C1 segment of cervical spinal cord (tissue), 14 donors: ENCODE data around the gene ITPKB.

ENCODE experiments used
- DNase-seq, 14 donors: peaks; one replicate each; lab custom pipeline; 2025; lab: John Stamatoyannopoulos, UW

ITPKB gene

DNA sequence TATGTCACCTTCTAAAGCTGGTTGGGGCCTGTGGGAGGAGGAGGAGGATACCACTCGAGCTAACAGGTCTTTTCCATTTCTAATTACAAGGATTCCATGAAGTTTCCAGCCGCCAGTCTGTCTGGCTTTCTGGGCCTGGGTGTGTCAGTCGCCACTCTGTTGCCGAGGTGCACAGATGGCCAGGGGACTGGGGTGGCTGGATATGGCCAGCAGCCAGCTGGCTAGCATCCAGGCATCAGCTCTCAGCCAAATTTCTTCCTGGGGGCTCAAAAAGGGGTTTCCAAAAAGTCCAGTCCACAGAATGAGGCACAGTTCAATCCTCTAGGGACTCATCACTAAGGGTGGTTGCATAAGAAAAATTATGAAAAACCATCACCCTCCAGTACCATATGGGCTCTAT is 32.4 kb downstream of the ITPKB start:
- DNase-seq, result peak in 1 of 14 donors; percentile 16

DNA sequence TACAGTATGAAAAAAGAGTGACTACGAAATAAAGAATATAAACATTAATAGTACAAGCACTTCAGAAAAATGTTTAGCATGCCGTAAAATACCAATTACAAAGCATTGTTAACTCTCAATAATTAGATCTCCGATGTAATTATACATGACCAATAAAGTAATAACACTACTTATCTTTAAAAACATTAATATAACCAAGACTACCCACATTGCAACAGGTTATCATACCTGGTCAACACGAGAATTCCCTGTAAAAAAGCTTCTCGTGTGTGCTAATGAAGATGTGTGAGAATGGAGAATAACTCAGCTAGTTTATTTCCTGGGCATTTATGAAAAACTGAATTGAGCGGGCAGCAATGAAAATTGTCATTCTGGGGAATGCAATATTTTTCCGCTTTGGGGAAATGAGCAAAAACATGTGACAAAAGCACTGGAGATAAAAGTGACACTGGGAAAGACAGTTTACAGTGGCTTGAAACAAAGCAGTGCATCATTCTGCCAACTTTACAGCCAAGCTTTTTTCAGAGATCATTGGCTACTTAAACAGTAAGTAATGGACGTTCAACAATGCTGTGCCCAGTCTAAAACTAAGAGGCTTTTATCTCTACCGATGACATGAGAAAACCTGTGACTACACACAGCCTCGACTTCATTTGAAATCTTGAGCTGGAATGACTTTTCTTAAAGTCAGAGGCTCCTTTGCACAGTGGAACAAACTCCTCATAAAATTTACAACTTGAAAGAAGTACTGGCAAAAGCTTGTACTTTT is 34.7 kb downstream of the ITPKB start:
- DNase-seq, result no peak

DNA sequence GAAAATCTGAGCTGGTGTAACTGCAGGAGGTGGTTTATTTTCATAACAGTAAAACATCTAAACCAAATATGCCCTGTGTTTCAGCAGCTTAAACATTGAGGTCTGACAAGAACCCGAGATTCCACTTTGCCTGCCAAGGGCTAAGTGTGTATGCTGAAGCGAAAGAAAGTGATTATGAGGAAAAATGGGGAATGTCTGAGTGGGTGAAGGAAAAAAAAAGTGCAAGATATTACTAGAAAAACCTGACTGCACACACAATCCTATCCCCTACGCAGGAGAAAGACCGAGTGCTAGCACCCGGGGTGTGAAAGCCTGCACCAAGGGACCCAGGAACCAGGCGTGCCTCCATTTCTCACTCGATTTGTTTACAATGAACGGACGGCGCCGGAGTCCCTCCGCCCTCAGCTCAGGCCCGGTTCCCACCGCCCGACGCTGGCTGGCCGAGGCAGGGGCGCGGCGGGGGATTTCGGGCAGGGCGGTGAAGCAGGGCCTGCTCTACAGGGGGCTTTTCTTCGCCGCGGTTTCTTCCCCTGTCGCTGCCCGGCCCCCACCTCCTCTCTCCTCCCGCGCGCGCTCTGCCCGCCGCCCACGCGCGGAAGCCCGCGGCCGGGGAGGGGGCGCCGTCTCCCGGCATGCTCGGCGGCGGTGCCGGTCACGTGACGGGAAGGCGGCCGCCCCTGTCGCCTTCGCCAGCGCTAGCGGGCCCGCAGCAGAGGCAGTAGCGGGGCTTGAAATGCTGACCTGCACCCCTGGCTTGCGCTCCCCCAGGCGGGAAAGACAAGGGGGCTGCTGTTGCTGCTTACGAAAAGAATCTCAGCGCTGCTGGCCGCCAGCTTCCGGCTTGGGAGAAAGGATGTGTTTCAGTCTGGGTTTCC is 35.9 kb downstream of the ITPKB start:
- DNase-seq, result peak in 13 of 14 donors; percentile 36 to 85 (median 72)

DNA sequence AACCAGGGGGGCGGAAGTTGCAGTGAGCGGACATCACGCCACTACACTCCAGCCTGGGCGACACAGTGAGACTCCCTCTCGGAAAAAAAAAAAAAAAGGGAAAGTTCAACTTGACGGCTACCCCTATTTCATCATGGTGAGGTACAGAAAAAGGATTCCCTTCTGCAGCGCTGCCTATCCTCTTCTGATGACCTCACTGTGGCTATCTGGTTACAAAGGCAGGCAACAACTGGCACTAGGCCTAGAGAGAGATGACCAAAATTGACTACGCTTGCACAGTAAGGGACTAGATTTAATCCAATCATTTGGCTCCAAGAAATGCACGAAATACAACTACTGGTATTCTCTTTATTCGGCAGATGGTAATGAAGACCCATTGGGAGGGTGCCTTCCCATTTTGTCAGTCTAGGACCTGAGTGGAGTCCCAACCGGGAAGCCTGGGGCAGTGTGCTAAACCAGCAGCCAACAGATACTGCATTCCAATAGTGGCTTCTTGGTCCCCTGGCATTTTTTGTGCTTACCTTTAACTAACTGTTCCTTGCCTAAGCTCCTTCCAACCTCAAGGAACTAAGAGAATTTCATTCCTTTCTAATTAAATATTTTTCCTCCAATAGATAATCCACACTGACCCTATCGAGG is 36.6 kb downstream of the ITPKB start:
- peak in 2 of 14 donors; percentile 28 to 72 for DNase-seq

DNA sequence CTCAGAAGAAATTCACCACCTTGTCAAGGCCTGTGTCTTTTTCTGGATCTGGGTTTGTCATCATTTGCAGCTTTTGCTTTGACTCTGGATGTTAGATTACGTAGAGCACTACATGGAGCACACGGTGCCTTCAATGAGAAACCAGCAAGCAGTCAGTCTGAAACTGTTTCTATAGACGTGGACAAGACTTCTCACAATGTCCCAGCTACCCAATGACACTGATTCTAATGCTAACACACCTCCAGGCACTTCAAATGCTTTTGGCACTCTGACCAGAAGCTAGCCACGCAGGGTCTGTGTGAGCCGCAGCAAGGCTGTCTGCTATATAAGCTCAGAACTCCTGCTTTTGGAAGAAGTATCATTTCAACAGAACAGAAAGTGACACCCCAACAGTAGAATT is 38.2 kb downstream of the ITPKB start:
- DNase-seq, result no peak

DNA sequence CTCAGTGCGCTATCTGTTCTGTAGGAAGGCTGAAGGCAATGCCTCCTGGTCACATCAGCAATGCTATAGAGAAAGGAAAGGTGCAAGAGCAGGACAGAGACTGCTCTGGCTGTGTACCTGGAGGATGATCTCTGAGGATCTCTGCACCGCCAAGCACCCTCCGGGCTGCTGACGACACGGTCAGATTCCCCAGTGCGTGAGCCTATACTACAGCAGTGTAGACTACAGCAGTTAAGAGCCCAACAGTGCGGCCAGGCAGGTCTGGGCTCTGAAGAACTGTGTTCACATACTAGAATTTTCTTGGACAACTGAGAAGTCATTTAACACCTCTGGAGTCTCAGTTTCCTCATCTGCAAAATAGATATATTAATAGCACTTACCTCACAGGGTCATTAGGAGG is 39.9 kb downstream of the ITPKB start:
- no peak for DNase-seq

DNA sequence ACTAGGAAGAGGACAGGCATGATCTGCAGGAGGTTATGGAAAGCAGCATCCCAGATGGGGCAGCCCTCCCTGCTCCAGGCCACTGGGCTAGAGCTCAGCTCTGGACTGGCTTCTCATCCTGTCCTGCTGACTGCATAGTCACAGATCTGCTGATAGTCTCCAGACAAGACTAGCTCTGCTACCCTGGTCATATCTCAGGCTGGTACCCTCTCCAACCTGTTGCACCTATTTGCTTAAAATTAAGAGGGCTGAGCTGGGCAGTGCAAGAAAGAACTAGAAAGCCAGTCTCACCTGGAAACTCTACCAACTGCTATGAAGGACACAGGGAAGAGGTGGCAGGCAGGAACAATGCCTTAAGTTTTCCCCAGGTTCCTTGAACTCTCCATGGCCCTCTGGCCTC is 40.4 kb downstream of the ITPKB start:
- DNase-seq, result no peak

DNA sequence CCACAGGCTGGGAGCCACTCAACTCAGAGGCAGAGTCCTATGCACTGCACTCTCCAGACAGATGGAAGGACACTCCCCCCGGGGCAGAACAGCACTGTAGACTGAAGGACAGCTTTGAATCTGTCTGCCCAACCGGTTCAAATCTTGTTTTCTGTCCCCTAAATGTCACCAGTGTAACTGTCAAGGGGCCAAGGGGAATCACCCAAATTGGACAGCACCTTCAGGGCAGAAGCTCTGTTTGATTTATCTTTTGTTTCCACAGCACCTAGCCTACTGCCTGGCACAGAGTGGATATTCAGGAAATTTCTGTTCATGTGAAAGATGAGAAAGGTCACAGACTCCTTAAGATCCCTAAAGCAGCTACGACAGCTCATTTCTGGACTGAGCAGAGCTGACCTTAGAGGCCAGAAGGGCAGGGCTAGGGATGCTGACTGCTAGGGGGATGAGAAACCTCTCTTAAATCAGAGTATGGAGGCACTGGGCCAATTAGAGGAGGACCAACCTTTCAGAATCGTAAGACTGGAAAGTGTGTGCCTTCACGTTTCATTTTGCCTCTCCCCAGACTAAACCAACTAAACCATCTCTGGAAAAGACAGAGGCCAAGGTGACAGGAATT is 41.0 kb downstream of the ITPKB start:
- no peak for DNase-seq

DNA sequence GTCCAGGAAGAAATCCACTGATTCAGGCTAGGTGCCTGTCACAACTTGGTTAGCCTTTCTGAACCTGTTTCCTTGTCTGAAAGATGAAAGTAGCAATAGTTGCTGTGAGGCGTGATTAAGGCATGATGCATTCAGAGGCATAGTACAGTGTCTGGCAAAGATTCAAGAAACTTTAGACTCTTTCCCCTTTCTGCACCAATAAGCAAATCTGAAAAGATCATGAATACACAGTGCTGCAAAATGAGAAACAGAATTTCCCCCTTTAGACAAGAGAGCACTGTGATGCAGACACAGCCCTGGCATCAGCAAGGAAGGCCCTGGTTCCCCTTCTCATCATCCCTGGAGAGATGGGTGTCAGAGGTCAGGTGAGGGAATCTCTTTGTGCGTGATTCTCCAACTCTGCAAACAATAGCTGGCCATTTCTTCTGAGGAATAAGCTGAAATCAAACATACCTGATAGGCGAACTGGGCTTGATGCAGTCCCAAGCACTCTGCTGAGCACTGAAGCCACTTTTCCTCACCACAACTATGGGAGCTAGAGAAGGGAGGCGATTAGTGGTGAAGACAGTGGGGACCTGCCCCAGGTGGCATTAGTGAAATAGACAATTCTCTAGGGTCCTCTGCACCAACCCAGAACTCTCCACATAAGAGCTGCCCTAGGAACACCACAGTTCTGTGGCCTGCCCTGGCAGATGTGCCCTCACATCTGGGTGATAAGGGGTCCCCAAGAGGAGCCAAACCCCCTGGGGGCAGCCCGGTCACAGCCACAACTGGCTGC is 41.7 kb downstream of the ITPKB start:
- DNase-seq, result no peak

DNA sequence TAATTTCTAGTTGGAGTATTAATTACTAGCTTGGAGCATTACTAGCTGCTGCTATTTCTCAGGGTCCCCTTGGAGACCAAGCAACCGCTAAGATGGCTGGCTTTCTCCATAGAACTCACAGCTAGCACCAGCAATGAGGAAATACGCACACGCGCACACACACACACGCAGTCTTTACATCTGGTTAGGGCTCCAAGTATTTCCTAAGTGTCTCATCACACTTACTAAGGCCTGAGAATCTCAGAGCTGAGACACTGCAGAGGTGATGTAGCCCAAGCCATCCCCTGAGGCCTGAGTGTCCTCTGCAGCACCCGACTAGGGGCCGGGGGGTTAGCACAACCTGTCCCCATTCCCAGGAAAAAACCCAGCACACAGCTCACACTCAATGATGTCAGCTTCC is 42.5 kb downstream of the ITPKB start:
- no peak for DNase-seq

DNA sequence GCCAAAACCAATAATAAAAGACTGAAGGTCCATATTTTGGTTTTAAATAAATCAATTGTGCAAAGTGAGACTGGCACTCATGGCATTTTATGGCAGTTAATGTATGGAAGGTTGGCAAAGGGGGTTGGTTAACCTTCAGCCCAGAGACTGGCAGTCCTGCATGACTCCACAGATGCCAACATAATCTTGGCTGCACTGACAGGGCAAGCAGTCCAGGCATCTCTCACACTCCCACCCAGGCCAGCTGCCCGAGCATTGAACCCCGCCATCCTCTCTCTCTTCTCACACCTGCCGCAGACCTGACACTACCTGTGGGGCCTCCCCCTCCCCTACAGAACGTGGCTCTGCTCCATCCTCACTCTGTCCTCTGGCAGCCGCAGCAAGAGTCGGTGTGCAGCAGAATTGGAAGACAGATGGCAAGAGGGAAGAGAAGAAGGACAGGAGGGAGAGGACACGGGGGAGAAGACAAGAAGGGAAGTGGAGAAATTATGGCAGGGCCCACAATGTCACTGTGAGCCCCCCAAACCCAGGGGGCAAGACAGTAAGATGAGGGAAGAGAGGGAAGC is 43.7 kb downstream of the ITPKB start:
- peak in 1 of 14 donors; percentile 92 for DNase-seq

DNA sequence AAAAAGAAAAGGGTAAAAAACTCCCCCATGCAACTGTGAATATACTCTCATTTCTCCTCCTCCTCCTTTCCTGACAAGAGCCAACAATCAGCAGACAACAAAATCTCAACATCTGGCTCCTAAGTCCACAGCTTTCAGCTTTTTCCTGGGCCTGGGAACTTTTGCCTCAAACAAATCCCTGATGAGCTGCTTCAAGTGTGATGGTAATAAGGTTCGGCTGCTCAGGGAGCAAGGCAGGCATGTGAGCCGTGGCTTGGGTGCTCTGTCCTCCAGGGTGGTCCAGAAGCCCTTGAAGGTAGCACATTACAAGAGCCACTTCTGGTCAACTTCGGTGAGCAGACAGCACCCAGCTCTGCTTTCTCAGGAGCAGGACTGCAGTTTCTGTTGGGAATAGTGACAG is 46.3 kb downstream of the ITPKB start:
- DNase-seq, result no peak

DNA sequence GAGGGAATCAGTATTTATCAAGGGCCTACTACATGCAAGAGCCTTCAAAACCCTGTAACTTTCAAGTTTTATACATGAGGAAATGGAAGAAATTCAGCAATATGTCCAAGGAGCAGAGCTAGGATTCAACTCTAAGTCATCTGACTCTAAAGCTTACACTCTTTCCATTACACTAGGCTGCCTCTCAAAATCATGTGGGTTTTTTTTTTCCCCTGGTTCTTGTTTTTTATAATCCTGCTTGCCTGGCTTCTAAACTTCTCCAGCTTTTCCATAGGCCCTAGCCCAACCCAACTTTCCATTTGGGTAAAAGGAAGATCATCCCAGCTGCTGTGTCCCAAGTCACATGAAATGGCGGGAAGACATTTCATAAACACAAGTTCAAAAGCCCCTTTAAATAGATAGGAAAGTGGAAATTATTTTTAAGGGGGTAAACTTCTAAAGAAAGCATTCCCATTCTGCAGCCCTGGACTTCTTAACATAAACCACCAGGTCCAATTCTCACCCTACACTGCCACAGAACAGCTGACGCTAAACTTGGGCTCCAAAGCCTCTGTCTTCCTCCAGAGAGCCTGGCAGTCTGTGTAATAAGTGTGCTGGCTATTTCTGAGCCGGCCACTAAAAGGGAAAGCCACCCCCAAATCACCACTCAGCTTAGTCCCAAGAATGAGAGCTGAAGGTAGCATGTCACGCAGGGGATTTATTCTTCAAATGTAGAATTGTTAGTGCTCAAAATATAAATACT is 46.9 kb downstream of the ITPKB start:
- no peak for DNase-seq

DNA sequence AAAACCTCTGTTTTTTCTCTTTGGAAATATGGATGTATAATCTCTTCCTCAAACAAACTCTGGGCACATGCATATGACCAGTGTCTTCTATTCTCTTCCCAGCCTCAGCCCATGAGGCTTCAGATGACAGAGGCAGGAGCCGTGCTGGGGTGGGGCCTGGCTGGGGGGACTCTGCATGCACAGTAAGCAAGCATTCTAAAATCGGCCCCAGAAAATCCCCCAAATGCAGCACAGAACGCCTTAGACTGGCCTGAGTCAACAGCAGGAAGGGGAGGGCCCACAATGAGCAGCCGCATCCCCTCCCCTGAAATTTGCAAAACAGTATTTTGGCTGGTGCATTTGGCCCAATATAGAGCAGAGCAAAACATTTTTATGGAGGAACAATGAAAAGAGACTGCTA is 47.8 kb downstream of the ITPKB start:
- DNase-seq, result peak in 1 of 14 donors; percentile 40

DNA sequence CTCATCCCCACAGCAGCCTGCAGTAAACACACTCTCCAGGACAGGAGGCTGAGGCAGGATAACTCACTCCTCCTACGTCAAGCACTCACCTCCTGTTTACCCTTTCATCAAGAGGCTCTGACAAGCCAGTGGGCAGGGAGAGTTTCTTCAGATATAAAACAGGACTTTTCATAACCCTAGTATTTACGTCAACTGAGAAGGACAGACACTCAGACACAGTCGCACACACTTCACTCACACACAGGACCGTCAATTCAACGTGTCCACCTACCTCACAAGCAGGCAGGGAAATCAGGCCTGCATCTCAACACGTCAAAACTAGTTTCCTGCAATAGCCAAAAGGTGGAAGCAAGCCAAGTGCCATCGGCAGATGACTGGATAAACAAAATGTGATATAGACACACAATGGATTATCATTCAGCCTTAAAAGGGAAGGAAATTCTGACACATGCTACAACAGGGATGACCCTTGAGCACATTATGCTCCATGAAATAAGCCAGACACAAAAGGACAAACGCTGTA is 48.6 kb downstream of the ITPKB start:
- no peak for DNase-seq

DNA sequence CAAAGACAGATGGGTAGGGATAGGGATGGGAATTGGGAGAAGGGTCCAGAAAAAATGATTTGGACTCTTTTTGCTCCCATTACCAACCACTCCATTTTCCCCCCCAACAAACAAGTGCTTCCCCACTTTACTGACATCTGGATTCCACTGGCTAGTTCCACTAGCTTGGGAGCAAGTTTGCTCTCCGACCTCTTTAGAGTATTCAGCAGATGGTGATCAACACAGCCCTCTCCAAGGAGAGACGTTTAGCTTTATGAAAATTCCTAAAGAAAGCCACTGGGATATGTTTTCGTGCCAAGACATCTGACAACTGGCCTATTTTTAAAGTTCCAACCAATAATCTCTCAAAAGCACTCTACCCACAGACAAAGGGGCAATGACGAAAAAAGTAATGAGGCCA is 50.3 kb downstream of the ITPKB start:
- no peak for DNase-seq

DNA sequence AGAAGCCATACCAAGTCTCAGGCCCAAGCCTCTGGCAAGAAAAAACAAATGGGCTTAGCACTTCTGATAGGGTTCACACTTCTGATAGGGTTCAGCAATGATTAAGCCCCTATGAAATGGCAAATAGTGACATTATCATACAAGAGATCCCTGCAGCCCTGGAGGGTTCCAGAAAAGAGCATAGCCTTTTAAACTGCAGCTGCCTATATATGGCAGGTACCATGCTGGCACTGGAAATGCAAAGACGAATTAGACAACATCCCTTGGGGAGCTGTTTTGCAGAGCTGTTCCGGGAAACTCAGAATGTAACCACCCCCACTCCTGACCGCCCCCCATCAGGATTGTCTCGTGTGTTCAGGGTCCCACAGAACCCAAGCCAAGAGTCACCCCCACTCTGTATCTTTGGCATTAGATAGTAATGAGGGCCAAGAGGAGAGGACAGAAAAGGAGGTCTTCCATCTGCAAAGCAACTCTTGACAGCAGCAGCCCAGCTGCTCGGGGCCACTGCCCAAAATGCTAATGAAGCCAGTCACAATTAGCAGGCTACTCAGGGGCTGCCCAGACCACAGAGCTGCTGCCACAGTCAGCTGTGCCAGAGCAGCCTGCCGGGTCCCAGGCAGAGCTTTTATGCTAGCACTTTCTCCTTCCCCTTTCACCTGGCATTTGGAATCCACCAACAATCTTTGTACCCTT is 50.9 kb downstream of the ITPKB start:
- DNase-seq, result peak in 11 of 14 donors; percentile 26 to 83 (median 67)

DNA sequence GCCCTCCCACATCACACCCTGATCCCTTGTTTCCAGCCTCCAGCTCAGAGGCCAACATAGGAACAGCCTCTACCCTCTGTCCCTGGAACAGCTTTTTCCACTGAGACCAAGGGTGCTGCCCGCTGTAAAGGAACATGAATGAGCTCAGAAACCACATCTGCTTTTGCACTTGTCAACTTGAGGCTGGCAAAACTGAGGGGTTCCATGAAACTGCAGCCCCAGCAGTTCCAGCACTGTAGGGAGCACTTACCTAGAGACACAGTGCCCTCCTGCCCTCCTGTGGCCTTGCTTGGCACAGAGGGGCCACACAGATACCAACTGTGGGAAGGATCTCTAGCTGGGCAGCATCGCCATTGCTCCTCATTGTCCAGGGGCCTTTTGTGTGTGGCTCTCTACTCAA is 51.7 kb downstream of the ITPKB start:
- peak in 3 of 14 donors; percentile 35 to 46 (median 38) for DNase-seq
